GM10248 (cell line): ENCODE data around the gene OPN5.

Source experiments
- CTCF ChIA-PET: fragments of 300-600 bp; sonication (Branson Sonifier 250); formaldehyde crosslinking; extraction: SDS; loops from one replicate; lab custom pipeline; 2021; ENCODE audit warnings: antibody characterized with exemption; lab: Yijun Ruan, JAX
- POLR2A ChIA-PET: fragments of 350-650 bp; sonication (Branson Sonifier 250); formaldehyde crosslinking; extraction: SDS; loops from one replicate; lab custom pipeline; 2020; ENCODE audit warnings: antibody characterized with exemption; lab: Yijun Ruan, JAX
- DNase-seq: peaks from one replicate; pipeline ENCODE4 v3.0.0; 2012; ENCODE audit errors: extremely low spot score
- CTCF ChIP-seq: IDR thresholded peaks from 2 replicates; pipeline ENCODE4 v1.5.1; 2012; ENCODE audit warnings: mild to moderate bottlenecking, low read depth; ENCODE audit errors: extremely low read depth, missing control alignments, control extremely low read depth

OPN5 gene

DNA sequence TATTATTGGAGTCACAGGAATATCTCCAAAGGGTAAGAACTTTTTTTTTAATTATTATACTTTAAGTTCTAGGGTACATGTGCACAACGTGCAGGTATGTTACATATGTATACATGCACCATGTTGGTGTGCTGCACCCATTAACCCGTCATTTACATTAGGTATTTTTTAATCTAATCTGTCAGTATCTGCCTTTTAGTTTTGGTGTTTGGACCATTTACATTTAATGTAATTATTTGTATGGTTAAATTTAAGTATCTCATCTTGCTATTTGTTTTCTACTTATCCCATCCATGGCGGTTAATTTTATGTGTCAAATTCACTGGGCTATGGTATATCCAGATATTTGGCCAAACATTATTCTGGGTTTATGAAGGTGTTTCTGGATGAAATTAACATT, 15.4 kb upstream of the OPN5 start:
- DNase-seq, result no peak
- no peak for TF ChIP-seq CTCF
- ChIA-PET POLR2A (no interaction called here), CTCF (interaction anchor here (0.6 to 1.5 kb wide), 2 partner anchors 14 to 112 kb away, joined by 3 to 6 read pairs; no protein-coding TSS in a partner anchor)

GRCh38 chr6:47767102-47767501, 14.7 kb upstream of the OPN5 start:
- no peak for TF ChIP-seq CTCF
- ChIA-PET CTCF (interaction anchor here (1.5 kb wide), 1 partner anchor 13 kb away, joined by 6 read pairs; no protein-coding TSS in a partner anchor), POLR2A (no interaction called here)
- no peak for DNase-seq

DNA sequence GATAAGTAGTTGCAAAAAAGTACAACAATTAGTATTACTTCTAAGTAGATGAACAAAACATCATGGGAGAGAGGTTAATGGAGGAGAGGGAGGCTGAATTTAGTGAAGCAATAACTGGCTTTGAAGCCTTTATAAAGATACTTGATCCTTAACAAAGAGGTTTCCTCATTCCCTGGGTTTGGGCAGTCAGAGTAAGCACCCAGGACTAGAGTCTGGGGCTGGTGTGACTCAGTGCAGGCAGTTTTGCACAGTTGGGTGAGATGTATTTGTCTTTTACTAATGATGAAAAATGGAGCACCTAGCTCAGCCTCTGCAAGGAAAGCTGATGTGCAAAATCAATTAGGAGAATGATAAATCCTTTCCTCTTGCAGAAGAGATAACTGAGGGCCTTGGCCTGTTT, 11.8 kb upstream of the OPN5 start:
- ChIA-PET CTCF (interaction anchor here (2.1 kb wide), 1 partner anchor 139 kb away, joined by 6 read pairs; no protein-coding TSS in a partner anchor), POLR2A (no interaction called here)

GRCh38 chr6:47772359-47772758, 9.5 kb upstream of the OPN5 start:
- ChIA-PET CTCF (interaction anchor here (0.8 to 1.4 kb wide), 3 partner anchors 8 to 16 kb away, joined by 3 to 4 read pairs (median 3); no protein-coding TSS in a partner anchor), POLR2A (no interaction called here)
- no peak for DNase-seq
- TF ChIP-seq CTCF, result no peak

More for the DNA sequence above, 11.8 kb upstream of the OPN5 start:
- TF ChIP-seq CTCF, result no peak
- DNase-seq, result no peak

GRCh38 chr6:47773005-47773404, 8.8 kb upstream of the OPN5 start:
- POLR2A ChIA-PET, result no interaction called here
- TF ChIP-seq CTCF, result no peak

DNA sequence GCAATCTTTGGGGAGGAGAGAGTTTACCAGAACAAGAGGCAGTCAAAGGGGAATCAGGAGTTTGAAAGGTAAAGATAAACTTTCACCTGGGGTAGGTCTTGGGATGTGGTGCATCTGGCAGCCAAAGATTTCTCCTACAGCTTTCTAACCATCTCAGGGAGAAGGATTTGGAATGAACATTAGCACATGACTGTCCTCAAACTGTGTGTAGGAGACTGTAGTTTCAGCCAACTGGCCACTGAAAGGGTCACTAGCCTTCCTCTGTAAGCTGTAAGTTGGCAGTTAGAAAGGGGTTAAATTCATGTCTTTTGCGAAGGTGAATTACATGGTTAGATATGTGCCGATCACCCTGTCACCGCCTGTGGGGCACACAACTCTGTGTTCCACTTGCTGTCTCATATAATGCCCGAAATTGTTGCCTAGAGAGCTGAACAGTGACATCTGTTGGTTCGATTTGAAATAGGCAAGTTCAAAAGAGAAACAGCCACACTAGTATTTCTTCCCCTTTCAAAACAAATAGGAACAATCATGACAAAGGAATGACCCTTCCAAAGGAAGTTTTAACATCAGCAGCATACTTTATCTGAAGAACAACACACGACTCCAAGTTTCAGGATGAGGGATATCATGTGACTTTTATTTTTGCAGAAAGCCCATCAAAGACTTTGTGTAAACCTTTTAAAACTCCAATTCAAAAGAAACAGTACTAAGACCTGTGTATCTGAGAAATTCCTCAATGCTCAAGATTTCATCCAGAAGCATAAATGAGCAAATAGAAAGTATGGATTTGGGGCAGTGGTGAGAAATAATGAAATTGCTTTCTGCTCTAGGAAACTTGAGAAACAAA, 1.1 kb upstream of the OPN5 start:
- ChIA-PET CTCF (interaction anchor here (0.6 to 5.4 kb wide), 34 partner anchors 8 to 1626 kb away, joined by 3 to 106 read pairs (median 4); no protein-coding TSS in a partner anchor), POLR2A (no interaction called here)
- peak; percentile 44 for DNase-seq
- TF ChIP-seq CTCF, result peak; percentile 57

More at GRCh38 chr6:47773005-47773404, 8.8 kb upstream of the OPN5 start:
- no peak for DNase-seq
- CTCF ChIA-PET, result interaction anchor here (0.8 to 1.4 kb wide), 3 partner anchors 7 to 15 kb away, joined by 3 to 4 read pairs (median 3); no protein-coding TSS in a partner anchor
